ENCODE measurements around the gene MSMO1. TPM values are rescaled to one million over a fixed set of nuclear protein-coding genes. Genes with fewer than 3 reads are reported as not detected.
"Not testable (repeated sequence)": the region's sequence is repeated elsewhere in the genome, so short reads cannot be mapped to it uniquely, and the experiment has no call there.

Gene MSMO1
- total RNA-seq, 4 donors from 2014 or later, result 48.3 to 165 (median 104) TPM

DNA sequence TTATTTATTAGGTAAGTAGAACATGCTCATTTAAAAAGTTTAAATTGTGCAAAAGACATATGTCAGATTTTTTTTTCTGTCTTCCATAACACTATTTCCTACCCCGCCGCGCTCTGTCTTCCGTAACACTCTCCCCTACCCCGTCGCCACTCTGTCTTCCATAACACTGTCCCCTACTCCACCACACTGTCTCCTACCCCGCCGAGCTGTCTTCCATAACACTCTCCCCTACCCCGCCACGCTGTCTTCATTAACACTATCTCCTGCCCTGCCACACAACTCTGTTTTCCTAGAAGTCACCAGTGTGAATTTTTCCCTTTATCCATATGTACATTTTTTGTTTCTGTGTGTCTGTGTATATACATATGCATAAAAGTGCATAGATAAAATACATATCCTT is 4.4 kb downstream of the MSMO1 start:
- WGBS, 2 donors, result 87 to 94% methylated on average over 10 of the region's 10 CpGs
- H3K4me3 ChIP-seq (ENCODE audit: low read depth, poor library complexity, severe bottlenecking), result no peak overlapping the region
- DNase-seq (ENCODE audit: low spot score in 2 of 2), result no peak
- TF ChIP-seq, protein P1, sequence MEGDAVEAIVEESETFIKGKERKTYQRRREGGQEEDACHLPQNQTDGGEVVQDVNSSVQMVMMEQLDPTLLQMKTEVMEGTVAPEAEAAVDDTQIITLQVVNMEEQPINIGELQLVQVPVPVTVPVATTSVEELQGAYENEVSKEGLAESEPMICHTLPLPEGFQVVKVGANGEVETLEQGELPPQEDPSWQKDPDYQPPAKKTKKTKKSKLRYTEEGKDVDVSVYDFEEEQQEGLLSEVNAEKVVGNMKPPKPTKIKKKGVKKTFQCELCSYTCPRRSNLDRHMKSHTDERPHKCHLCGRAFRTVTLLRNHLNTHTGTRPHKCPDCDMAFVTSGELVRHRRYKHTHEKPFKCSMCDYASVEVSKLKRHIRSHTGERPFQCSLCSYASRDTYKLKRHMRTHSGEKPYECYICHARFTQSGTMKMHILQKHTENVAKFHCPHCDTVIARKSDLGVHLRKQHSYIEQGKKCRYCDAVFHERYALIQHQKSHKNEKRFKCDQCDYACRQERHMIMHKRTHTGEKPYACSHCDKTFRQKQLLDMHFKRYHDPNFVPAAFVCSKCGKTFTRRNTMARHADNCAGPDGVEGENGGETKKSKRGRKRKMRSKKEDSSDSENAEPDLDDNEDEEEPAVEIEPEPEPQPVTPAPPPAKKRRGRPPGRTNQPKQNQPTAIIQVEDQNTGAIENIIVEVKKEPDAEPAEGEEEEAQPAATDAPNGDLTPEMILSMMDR (IDR thresholded peaks at IDR 0.05), result no peak
- TF ChIP-seq POLR2A (IDR thresholded peaks at IDR 0.05), result no peak
- intact Hi-C loops (cut with DNase I; ENCODE audit: low total_unique reads), result no loop called here

DNA sequence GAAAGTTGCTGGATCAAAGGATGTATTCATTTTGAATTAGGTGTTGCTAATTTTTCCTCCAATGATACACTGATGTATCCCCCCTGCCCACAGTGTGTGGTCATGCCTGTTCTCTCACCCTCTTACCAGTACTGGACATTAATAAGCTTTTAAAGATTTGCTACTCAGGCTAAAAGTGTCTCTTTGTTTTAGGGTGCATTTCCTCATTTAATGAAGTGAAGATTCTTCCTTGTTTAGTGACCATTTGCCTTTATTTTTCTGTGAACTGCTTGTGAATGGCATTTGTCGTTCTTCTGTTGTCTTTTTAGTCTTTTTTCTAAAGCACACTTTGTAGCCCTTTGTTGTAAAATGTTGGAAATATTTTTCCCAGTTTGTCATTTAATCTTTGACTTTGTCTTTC is 5.0 kb downstream of the MSMO1 start:
- TF ChIP-seq POLR2A (IDR thresholded peaks at IDR 0.05), result no peak
- TF ChIP-seq, protein P1 (IDR thresholded peaks at IDR 0.05), result no peak
- intact Hi-C loops (cut with DNase I; ENCODE audit: low total_unique reads), result no loop called here
- no peak for DNase-seq (ENCODE audit: low spot score in 2 of 2)
- no peak overlapping the region for H3K4me3 ChIP-seq (ENCODE audit: low read depth, poor library complexity, severe bottlenecking)
- WGBS, 2 donors, result 52 to 62% methylated on average over 1 of the region's 1 CpG

DNA sequence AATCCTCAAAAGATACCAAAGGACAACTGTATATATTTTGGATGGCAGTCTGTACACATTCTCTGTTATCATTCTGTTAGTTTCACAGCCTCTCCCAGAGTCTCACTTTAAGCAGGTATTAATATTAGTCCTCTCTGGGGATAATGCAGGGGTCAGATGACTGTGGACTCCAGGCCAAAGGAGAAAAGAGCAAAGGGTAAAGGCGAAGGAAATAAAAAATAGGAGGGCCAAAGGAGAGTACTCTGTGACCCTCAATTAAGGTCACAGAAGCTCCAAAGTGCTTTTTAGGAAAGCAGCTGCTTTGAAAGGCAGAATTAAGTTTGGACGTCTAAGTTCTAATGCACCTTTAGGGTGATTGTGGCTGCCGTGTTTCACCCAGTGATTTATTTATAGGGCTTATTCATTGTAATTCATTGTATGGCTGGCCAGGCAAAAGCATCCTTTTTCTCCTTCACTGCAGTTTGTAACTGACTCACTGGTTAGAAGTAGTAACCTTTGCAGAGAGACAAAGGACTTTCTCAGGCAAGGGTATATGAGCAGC is 7.8 kb downstream of the MSMO1 start:
- intact Hi-C loops (cut with DNase I; ENCODE audit: low total_unique reads), result no loop called here
- H3K4me3 ChIP-seq (ENCODE audit: low read depth, poor library complexity, severe bottlenecking), result no peak overlapping the region
- DNase-seq (ENCODE audit: low spot score in 2 of 2), result no peak
- WGBS, 2 donors, result 81 to 87% methylated on average over 3 of the region's 3 CpGs
- TF ChIP-seq POLR2A (IDR thresholded peaks at IDR 0.05), result no peak
- TF ChIP-seq, protein P1 (IDR thresholded peaks at IDR 0.05), result no peak

DNA sequence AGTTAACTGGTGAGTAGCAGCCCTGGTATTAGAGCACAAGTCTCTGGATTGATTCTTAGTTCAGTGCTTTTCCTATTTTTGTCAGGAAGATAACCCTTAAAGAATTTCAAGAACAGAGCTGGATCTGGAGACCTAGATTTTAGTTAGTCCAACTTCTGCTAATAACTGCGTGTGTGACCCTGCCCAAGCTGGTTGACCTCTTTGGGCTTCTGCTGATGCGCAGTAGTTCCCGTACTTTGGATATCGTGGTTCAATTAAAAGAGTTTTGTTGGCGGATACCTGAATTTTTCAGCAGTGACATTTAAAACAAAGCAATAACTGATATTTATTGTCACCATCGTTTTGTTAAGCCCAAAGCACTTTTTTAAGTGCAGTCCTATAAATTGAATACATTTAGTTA is 9.3 kb downstream of the MSMO1 start:
- no peak overlapping the region for H3K4me3 ChIP-seq (ENCODE audit: low read depth, poor library complexity, severe bottlenecking)
- DNase-seq (ENCODE audit: low spot score in 2 of 2), result no peak
- TF ChIP-seq, protein P1 (IDR thresholded peaks at IDR 0.05), result no peak
- TF ChIP-seq POLR2A (IDR thresholded peaks at IDR 0.05), result no peak
- WGBS, 2 donors, result 91 to 93% methylated on average over 6 of the region's 6 CpGs
- intact Hi-C loops (cut with DNase I; ENCODE audit: low total_unique reads), result no loop called here

DNA sequence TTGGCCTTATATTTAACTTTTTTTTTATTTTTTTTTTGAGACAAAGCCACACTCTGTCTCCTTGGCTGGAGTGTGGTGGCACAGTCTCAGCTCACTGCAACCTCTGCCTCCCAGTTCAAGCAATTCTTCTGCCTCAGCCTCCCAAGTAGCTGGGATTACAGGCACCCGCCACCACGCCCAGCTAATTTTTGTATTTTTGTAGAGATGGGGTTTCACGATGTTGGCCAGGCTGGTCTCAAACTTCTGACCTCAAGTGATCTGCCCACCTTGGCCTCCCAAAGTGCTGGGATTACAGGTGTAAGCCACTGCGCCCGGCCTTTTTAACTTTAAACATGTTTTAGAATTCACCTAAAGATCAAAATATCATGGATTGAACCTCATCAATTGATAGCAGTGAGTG is 14.9 kb downstream of the MSMO1 start:
- intact Hi-C loops (cut with DNase I; ENCODE audit: low total_unique reads); H3K4me3 ChIP-seq (ENCODE audit: low read depth, poor library complexity, severe bottlenecking); DNase-seq (ENCODE audit: low spot score in 2 of 2): not testable (repeated sequence)

DNA sequence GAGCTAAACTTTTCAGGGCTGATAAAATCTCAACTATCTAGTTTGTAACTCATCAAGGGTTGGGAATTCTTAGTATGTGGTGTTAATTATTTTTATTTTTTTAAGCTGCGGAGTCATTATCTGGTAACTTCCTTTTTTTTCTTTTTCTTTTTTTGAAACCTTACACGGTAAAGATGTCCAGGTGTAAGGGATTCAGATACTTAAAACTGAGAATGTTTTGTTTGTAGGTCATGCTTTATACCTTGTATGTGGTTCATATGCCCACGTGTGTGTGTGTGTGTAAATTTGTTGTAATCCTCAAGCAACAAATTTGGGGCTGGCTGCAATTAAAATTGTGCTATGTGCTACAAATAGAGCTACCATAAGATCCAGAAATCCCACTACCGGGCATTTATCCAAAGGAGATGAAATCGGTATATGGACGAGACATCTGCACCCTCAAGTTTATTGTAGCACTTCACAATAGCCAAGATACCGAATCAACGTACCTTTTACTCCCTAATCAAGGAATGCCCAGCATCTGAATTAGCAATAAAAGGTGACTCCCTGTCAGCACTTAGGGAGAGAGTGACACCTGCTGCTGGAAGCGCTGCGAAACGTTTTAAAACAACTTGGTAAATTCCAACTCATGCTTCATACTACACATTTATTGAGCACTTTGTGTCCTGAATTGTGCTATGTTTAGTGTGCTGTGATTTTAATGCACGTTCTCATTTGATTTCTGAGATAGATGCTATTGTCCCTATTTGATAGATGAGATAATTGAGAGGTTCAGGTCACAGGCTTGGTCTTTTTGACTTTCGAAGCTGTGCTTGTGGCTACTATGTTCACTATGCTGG is 16.1 kb downstream of the MSMO1 start:
- no peak for DNase-seq (ENCODE audit: low spot score in 2 of 2)
- TF ChIP-seq, protein P1 (IDR thresholded peaks at IDR 0.05), result no peak
- TF ChIP-seq POLR2A (IDR thresholded peaks at IDR 0.05), result no peak
- WGBS, 2 donors, result 69 to 76% methylated on average over 13 of the region's 13 CpGs
- intact Hi-C loops (cut with DNase I; ENCODE audit: low total_unique reads), result no loop called here
- H3K4me3 ChIP-seq (ENCODE audit: low read depth, poor library complexity, severe bottlenecking), result no peak overlapping the region

More for the DNA sequence above, 14.9 kb downstream of the MSMO1 start:
- 97 to 98% methylated on average over 5 of the region's 5 CpGs for WGBS, 2 donors
